ENCODE measurements around the gene ZSWIM7.

Gene ZSWIM7

DNA sequence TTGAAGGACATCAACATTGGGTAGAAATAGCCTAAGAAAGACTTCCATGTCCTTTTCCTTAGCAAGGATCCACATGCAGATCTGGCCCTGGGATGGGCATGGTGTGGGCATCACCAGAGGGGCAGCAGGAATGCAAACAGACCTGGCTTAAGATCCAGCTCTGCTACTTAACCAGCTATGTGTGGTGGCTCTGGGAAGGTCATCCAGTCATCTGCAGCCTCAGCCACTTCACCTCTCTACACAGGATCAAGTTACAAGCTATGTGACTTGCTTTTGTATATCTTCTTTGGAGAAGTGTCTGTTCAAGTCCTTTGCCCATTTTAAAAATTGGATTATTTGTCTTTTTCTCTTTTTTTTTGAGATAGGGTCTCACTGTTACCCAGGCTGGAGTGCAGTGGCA lies 68.1 kb downstream of the ZSWIM7 start:
- no peak for DNase-seq (ENCODE audit: low read depth, low spot score)

DNA sequence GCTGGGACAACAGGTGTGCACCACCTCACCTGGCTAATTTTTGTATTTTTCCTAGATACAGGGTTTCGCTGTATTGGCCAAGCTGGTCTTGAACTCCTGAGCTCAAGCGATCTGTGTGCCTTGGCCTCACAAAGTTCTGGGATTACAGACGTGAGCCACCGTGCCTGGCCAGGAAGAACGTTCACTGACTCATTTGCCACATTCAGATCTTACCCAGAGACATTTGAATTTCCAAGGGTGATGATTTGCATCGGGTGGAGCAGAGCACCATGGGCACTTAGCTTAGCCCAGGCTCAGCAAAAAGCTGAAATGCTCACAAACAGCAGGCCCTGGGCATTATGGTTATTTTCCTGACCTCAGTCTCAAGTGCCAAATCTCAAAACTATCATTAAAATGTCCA lies 69.1 kb downstream of the ZSWIM7 start:
- DNase-seq (ENCODE audit: low read depth, low spot score) = no peak

DNA sequence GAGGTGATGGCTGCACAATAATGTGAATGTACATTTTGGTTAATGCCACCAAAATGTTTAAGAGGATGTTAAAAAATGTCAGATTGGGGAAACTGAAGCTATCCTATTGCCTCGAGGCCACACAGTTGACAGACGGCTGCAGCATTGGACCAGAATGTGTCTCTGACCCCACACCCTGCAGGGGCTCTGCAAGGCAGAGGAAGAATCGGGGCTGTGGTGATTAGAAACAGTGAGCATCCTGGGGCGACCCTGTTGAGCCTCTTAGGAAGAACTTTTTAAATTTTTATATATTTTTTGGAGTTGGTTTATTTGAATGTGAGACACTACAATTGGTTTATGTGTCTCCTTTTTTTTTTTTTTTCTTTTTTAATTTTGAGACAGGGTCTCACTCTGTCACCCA lies 69.6 kb downstream of the ZSWIM7 start:
- DNase-seq (ENCODE audit: low read depth, low spot score) = no peak

DNA sequence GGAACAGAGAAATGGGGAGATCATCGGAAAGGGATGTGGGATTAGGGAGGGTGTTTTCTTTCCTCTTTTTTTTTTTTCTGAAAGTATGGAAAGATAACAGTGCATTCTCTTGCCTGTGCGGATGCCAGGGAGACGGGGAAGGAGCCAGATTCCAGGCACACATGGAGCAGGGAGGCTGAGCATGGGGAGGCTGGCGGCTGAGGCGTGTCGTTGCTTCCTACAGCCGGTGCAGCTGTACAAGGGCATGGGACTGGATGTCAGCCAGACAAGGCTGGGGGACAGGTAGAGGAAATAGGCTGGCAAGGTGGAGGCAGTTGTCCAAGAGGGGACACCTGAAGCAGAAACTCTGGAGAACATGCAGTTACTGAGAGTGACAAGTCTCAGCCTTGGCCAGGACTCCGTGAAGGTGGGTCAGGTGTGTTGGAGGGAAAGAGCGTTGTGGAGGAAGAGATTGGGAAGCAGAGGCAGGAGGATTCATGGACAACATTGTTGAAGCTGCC lies 71.2 kb downstream of the ZSWIM7 start:
- no peak for DNase-seq (ENCODE audit: low read depth, low spot score)

All from brain pericyte (primary cell).